Stimulated activated CD8-positive, alpha-beta memory T cell treated with anti-CD3 and anti-CD28 coated beads, Interleukin-15, amount 100 ng/mL, for 1 hour (primary cell): ENCODE measurements around the gene LPAR1.

Experiments
- DNase-seq: peaks from one replicate; pipeline ENCODE4 v3.0.0-alpha.2; 2020; ENCODE audit warnings: low read depth

The LPAR1 gene

DNA sequence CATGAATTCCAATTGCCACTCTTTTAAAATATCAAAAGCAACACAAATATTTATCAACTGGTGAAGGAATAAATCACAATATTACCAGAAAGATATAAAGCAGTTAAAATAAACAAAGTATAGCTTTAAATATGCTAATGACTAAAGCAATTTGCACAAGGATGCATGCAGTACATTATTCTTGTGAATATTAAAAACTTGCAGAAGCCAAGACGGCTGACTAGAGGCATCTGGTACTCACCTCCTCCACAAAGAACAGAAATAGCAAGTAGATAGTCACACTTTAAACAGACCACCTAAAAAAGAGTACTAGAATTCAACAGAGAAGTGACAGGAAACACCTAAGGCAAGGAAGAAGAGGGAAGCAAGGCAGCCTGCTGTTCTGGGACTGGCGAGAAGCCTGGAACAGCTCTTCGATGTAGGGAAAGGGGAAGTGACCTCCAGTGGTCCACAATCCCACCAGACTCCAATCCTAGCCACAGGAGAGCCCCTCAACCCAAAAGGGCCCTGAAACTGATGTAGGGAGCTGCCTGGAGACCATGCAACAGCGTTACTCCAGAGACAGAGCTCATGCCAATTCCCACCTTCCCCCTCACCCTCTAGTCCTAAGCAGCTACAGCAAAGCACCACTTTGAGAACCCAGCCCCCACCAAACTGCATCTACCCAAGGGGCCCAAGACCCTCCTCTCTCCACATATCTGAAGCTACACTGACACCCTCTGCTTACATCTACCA, 86.3 kb downstream of the LPAR1 start:
- DNase-seq, result no peak

DNA sequence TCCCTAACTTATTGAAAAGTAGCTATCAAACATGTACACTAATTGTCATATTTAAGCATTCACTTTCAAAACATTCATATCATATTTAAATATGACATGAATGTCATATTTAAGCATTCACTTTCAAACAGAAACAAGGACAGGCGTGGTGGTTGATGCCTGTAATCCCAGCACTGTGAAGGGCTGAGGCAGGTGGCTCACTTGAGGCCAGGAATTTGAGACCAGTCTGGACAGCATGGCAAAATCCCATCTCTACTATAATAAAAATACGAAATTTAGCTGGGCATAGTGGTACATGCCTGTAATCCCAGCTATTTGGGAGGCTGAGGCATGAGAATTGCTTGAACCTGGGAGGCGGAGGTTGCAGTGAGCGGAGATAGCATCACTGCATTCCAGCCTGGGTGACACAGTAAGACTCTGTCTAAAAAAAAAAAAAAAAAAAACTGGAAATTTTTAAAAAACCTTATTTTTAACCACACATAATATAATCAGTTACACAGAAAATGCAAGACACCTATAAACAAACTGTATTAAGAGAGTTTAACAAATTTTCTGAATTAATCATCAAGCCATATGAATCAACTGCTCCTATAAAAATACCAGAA, 88.1 kb downstream of the LPAR1 start:
- no peak for DNase-seq

DNA sequence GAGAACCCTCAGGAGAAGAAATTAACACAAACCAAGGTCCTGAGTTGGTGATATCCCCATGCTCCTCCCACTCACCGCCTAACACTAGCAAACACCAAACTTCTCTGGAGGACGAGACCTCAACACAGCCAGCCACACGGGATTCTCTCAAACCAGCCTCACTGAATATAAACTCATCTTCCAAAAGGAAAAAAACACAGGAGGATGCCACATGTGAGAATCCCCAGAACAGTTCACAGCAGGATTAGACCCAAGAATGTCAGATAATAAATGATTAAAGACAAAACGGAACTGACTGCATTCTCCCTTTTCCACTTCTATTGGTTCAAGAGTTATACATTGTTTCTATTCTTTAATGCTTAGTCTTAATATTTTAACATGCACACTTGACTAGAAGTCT, 89.2 kb downstream of the LPAR1 start:
- no peak for DNase-seq

DNA sequence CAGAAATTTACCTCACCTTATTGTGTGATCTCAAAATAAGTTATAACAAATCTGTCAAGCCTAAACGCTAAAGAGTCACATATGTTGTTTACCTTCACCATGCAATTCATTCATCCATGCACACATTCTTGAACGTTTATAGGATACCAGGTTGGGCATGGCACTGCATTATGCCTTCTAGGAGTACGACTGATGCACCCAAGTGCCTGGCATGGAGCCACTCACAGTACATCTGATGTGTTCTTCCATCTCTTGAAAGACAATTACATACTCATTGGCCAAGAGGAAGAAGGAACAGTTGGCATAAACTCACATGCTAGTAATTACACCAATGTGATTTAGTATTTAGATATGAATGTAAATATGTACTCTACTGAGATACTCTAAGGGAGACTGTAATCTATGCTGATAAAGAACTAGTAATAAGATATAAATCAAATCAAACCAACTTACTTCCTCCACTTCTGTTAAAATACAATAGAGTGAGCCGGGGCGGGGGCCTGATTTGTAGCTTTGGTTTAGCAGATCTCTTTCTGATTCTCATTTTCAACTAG, 90.7 kb downstream of the LPAR1 start:
- no peak for DNase-seq

DNA sequence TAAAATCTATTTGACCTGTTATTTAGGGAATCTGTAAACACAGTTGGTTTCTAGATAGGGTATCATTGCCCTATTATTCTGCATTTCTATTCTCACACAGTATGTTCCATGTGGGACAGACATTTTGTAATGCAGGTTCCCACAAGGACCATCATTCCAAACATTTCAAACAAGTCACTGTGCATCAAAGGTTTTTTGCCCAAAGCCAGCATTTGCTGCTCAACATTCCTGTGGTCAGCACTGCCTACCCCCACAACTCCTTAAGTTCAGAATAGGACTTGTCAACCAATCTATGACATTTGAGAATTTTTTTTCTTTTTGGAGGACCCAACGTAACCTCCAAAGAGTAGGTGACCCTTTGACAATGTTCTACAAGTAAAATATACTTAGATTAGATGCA, 95.7 kb downstream of the LPAR1 start:
- no peak for DNase-seq

DNA sequence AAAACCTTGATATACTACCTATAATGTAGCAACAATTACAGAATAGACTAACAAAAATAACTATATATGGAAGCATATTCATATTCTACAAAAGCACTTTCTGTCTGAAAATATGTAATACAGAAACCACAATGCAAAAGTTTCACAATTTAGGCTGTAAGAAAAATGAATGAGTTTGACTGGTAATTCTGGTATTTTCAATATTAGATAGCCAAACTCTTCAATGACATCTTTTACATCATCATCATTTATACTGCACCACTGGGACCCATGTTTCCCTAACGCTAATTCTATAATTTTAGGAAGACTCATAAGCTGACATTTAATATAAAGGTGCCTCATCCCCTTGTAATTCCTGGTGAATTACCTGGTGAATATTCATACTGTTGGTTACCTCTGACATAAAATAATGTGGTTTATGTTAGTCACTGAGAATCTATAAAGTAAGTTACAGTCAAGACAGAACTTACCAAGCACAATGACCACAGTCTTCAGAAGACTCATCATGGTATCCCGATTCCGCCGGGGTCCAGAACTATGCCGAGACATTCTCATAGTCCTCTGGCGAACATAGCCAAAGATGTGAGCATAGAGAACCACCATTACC, 97.2 kb downstream of the LPAR1 start:
- DNase-seq, result no peak

DNA sequence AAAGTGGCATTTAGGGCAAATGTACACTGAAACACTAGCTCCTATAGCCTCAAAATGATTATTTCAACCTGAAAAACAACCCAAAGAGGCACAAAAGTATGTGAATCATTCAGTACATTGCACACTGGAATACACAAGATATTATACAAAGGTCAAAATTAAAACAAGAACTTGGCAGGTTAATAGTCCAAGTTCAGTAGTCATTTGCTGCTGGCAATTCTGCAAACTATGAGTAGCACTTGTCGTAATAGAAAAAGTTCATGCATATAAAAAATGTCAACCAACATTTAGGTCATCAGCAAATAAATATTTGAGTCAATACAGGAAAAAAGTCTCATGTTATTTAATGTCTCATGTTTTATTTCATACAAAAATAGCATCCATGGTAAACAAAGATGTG, 98.7 kb downstream of the LPAR1 start:
- no peak for DNase-seq

DNA sequence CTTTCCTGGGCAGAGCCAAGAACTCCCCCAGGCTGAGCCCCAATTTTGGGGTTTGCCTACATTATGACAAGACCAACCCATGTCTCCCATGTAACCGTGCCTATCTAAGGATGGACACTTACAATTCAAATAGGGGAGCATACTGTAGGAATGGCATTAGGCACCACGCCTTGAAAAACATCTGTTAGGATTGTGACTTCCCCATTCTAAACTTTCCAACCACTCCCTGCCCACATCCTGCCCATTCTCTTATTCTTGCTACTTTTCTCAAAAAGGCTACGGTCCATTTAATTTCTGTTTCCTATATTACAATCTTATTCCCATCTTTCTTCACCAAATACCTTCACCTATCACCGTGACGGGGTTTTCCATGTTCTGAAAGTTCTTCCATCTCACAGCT, 99.2 kb downstream of the LPAR1 start:
- no peak for DNase-seq

DNA sequence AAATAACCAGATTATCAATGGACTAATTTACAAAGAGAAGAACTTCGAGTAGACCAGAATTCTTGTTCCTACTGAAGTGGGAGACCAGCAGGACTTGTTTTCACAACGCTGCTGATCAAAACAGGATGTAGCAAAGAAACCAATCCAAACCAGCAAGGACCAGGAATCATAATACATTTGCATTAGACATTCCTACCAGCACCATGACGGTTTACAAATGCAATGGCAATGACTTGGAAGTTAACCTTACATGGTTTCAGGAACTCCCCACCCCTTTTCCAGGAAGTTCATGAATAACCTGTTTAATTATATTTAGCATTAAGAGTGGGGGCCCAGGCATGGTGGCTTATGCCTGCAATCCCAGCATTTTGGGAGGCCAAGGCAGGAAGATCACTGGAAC, 100.0 kb downstream of the LPAR1 start:
- DNase-seq, result no peak

DNA sequence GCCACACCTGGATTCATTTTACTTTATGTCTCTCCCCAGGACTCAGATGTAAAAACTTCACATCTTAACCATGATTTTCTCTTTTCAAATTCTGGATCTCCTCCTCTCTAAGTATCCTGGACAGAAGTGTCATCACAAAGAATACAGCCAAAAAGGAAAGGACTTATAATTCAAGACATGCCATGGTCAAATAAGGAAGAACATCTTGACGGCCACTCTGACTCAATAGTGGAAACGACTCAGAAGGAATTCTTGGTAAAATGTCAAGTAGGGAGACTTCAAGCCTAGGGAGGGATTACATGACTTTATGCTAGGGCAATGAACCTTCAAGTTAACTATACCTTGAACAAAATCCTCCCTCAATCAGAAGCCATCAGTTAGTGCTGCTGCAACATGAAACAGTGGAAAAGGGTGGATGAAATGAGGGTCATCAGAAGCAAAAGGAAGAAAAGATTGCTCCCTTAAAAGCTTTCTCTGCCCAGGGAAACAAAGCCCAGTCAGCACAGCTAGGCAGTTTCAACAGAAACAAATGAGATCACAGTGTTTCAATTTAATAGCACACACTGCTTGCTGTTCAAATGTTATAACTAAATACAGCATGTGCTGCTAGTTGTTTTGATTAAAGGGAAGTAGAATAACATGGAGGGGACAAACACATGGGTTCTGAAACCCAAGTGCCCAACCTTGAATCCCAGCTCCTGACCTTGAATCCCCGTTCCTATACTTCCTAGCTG, 101.4 kb downstream of the LPAR1 start:
- no peak for DNase-seq

DNA sequence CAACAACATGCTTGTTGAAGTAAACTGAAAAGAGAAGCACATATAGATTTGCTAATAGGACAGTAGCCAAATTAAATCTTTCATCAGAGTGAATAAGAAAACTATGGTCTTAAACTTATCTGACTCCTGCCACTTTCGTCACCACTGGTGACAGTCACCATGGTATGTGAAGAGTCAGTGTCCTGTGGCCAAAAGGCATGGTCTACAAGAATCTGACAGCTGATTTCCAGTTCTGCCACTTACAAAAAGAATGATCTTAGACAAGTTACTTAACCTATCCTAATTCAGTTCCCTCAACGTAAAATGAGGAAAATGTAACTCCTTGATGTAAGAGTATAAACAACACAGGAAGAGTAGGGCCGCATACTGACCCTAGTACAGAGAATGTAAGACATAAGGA, 102.0 kb downstream of the LPAR1 start:
- no peak for DNase-seq

DNA sequence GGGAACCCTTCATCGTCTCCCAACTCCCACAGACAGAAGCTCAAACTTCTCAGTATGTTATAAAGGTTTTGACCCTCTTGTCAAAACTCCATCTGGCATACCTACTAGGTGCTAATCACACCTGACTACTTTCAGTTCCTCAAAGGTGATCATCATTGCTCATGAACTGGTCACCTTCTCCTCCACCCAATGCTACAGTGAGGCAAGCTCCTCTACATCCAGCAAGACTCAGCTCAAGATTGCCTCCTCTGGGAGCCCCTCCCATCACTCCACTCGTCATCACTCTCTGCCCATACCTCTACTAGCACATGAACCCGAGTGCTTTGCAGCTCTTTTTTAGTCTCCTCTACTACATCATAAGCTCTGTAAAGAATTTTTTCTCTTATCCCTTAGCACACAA, 102.4 kb downstream of the LPAR1 start:
- no peak for DNase-seq

DNA sequence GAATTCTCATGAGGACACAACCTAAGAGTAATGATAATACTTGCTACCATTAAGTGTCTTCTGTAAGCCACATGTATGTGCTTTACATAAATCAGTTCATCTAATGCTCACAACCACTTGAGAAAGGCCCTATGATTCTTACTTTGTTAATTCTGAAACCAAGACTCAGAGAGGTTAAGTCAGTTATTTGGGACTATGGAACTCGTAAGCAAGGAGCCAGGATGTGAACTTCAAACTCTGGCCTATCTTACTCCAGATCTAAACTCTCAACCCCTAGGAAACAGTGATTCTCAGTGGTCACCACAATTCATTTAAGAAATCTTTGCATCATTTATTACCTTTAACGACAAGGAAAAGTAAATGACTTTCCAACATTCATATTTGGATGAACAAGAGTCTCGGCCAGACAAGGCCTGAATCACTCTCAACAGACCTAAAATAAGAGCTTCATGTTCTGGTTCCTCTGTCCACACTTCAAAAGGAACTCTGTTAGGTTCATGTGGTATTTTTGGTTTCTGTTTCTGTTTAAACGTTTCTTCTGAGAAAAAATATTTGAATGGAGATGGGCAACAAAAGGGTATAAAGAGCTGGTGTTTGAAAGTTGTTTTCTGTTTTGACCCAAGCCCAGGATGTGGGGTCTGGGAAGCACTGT, 104.8 kb downstream of the LPAR1 start:
- no peak for DNase-seq

DNA sequence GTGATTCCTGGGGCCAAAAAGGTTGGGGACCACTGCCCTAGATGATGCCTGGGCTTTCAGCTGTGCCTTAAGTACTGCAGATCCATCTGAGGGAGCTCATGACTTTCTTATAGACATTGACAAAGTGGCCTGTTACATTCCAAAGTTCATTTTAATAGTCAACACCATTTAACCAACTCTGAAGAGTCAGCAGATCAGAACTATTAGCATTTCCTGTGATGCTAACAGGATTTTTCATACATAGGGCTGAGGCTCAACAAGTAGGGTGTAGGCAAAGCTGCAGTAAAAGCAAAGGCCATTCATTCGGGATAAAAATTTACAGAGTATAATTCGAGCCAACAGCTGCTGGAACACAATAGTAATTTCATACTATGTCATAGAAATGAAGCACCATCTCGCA, 105.4 kb downstream of the LPAR1 start:
- no peak for DNase-seq

DNA sequence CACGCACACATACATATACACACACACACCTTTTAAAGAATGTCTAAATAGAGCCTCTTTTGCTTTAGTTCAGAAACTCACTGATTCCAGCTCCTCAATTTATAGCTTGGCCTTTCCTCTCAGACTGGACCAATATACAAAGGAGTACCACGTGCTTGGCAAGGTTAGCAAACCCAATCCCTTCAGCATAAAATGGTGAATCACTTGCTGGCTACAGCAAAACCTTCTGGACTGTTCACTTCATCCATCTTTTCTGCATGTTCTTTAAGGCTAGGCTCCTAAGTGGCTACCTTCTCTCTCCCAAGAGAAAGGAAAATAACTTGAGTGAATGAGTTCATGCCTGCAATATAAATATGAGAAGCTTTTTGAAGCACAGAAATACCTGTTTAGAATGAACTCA, 109.7 kb downstream of the LPAR1 start:
- no peak for DNase-seq

DNA sequence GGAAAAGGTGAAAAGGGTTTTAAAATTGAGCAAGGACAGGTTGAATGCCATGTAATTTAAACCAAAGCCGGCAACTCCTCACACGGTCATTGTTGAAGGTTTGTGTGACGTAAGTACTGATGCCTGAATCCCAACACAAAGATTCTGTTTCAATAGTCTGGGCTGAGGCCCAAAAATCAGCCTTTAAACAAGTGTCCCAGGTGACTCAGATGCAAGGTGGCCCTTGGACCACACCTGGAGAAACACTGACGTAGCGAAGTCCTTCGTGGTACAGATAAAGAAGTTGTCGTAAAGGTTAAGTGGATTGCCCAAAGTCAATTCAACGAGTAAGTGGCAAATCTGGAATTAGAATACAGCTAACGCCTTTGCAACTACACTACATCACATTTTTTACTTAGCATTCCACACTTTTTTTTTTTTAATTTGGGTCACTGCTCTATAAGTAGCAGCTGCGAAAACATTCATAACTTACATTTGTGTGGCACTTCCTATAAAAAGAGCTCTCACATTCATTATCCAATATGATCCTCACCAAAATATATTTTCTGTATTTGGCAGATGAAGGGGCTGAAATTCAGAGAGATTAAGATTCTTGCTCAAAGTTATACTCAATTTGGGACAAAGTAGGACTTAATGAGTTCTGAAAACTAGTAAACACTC, 111.3 kb downstream of the LPAR1 start:
- no peak for DNase-seq

DNA sequence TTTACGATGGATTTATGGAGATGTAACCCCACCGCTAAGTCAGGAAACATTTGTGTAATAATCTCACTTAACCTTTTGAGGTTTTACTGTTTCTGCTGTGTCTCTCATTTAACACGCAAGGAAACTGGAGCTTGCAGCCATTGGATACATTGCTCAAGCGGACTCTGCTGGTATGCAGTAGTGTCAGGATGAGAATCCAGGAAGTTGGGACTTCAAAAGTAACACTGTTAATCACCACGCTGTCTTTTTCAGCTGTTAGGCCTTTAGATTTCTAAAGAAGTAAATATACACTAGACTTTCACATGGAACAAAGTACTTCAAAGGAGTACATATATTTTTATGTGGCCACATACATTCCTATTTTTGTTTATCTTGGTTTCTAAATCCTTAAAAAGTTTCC, 114.7 kb downstream of the LPAR1 start:
- no peak for DNase-seq

DNA sequence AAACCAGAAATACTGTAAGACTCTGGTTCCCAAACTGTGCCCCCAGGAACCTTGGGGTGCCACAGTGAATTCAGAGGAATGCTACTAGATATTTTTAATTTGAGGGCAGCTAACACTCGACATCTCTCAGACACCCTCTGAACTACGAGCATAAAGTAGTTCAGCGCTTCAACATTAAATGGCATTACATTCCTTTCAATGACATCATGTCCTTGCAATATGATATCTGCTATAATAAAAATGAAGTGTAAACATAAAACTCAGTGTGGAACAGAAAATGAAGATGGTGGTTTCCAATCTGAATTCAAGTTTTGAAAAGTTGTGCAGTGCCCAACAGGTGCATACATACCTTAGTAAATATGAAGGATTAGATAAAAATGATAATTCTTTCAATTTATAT, 116.1 kb downstream of the LPAR1 start:
- DNase-seq, result no peak

DNA sequence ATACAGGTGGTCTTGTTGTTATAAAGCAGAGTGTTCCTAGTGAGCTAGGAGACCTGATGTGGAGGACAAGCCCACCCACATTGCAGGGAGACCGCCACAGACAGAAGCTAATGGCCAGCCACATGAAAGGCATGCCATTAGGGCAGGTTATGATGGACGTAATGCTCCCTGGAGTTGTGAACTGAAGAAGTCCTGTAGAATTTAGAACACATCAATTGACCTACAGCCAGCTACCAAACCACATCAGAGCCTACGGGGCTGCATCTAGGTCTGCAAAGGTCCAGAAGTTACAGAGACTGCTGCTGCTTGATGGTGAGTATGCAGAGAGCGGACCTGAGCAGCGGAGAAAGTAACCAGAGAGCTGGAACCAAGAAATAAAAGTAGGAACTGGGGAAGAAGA, 116.6 kb downstream of the LPAR1 start:
- no peak for DNase-seq

DNA sequence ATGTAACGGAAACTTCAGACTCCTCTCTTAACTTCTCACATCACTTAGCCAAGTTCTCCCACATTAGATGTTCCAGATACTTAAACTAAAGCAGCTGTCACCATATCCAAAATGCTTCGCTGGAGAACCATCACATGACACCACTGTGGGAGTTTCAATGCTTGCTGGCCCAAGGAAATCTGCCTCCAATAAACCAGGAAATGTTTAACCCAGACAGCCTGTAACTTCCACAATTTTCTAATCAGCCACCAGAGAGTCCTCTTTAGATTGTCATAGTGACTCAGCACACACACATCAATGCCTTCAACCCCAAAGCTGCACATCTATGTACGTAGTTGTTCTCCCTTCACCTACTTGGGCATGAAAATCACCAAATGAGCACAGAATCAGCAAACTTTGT, 118.7 kb downstream of the LPAR1 start:
- DNase-seq, result no peak

DNA sequence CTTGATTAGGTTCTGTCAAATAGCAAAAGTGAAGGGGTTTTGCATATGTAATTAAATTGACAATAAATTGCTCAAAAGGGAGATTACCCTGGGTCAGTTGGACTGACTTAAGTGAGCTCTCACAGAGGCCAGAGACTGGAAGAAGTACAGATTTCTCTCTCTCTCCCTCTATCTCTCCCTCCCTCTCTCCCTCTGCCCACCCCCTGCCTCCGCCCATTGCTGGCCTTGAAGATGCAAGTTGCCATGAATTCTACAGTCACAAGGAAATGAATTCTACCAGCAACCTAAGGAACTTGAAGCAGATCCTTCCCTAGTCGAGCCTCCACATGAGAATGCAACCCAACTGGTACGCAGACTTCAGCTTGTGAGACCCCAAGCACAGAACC, 119.2 kb downstream of the LPAR1 start:
- no peak for DNase-seq
